ENCODE measurements around the gene SUSD4.
"Not testable (repeated sequence)": the region's sequence is repeated elsewhere in the genome, so short reads cannot be mapped to it uniquely, and the experiment has no call there.

Gene SUSD4, protein sequence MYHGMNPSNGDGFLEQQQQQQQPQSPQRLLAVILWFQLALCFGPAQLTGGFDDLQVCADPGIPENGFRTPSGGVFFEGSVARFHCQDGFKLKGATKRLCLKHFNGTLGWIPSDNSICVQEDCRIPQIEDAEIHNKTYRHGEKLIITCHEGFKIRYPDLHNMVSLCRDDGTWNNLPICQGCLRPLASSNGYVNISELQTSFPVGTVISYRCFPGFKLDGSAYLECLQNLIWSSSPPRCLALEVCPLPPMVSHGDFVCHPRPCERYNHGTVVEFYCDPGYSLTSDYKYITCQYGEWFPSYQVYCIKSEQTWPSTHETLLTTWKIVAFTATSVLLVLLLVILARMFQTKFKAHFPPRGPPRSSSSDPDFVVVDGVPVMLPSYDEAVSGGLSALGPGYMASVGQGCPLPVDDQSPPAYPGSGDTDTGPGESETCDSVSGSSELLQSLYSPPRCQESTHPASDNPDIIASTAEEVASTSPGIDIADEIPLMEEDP

DNA sequence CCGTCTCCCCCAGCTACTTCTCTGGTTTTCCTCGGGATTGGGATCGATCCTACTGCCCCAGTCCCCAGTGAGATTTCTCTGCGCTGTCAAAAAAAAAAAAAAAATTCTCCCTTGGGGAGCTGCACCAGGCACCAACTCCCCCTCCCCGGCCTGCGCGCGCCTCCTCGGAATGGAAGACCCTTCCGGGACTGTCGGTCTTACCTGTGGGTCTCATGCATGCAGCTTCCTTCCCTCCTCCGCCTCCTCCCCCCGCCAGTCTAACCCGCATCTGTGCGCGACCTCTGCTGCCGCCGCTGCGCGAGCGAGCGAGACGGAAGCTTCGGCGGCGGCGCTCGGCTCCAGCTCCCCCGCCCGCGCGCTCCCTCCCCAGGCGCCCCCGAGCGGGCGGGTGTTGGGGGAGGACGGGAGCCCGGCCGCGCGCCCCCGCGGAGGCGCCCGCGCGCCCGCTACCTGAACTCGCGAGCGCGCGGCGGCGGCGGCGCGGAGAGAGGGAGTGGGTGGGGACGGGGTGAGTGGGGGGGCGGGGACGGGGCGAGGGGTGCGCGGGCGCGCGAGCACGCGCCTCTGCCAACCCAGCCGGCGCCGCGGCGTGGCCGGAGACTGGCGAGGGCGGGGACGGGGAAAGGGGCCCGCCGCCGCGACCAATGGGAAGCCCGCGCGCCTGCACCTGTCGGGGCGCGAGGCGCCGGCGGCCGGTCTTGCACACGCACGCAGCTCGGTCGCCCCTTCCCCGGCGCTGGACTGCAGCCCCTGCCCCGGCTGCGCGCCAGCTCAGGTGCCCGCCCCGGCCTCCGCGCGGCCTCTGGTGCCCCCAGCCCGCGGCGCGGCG, at the start of gene SUSD4:
SUSD4 (minus strand) TSS at position 321 of the 829 bp plus-strand sequence. CDS start 751 bp downstream, outside the sequence.
- peak in 2 of 3 donors; percentile 17 to 45 for DNase-seq (ENCODE audit: low read depth in 3 of 3)

DNA sequence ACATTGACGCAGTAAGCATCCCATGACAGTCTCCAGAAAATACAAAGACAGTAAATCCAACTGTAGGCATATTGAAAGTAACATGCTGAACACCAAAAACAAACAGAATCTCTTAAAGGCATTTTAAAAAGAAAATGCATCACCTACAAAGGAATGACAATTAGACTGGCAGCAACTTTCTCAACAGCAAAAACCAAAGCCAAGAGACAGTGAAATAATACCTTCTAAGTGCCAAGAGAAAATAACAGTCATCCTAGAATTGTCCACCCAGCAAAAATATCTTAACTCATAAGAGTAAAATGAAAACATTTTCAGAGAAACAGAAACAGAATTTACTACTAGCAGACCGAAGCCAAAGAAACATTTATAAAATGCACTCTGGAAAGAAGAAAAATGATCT, 49.2 kb upstream of the SUSD4 start:
- DNase-seq (ENCODE audit: low read depth in 3 of 3) = no peak

DNA sequence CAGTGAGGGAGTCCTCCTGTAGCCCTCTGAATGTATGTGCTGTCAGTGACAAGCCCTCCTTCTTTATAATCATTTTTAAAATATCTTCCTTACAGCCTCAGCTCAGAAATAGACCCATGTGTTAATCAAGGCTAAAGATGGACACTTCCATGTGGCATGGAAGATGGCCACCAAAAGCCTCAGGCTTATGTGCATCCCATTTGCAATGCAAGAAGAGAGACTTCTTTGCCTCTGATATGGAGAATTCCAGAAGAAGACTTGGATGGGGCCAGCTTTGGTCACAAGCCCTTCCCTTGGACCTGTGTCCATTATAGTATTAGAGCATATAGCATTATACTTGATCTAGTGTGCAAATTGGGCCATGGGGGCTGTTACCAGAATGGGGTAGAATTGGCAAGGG, 47.7 kb upstream of the SUSD4 start:
- DNase-seq (ENCODE audit: low read depth in 3 of 3) = no peak

DNA sequence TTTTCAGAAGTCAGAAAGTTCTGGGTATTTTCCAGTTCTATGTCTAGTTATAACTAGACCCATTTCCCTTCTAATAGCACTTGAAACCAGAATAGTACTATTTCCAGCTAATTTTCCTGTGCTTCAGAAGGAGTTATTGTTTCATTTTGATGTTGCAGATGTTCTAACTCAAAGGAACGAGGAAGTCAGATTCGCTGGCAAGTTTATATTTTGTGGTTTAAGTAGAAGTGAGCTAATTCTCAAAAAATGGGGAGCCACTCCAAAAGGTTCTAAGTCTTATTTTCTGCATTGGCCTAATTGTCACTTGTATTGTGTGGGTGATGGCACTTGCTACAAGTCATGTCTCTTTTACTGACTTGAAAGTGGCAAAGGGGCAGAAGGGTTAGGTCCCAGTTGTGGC, 47.3 kb upstream of the SUSD4 start:
- no peak for DNase-seq (ENCODE audit: low read depth in 3 of 3)

DNA sequence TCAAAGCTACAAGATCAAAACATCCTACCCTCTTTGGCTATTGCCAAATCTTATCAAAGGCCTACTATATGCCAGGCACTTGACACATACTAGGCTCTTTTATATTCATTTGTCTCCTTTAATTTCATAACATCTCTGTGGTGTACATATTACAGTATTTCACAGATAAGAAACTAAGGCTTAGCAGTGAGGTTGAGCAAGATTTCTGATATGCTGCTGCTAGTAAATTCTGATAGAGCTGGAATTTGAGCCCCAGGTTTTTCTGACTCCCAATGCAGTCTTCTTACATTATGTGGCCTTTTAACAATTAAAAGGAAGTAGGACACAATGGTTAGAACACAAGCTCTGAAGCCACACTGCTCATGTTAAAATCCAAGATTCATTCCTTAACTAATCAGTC, 46.1 kb upstream of the SUSD4 start:
- no peak for DNase-seq (ENCODE audit: low read depth in 3 of 3)

DNA sequence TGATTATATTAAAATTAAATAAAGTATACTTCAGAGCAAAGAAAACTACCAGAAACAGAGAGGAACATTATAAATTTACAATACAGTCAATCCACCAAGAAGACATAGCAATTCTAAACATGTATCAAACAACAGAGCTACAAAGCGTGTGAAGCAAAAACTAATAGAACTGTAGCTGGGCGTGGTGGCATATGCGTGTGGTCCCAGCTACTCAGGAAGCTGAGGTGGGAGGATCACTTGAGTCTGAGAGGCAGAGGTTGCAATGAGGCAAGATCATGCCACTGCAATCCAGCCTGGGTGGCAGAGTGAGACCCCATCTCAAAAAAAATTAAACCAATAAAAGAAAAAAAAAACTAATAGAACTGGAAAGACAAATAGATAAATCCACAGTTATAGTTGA, 41.5 kb upstream of the SUSD4 start:
- no peak for DNase-seq (ENCODE audit: low read depth in 3 of 3)

DNA sequence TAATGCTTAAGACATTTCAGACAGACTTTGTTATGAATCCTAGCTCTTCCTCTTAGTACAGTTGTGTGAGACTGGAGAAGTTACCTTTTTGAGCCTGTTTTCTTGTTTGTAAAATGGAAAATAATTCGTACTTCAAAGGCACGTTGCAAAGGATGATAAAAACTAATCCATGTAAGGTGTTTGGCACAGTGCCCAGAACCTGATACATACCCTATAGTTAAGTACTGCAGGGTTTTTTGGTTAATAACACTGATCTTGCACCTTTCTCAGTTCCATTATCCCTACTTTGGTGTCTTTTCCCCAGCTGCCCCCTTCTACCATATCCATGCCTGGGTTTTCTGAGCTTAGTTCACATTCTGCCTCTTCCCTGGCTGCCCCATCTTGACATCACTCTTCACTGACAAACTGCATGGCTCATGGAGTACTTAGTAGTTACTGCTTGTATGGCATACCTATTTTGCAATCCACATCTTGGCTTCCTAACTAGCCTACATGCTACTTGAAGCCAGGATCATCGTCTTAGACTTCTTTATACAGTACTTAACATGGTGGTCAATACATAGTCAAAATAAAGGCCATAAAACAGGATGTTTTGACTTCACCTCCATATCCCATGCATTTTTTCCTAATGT, 39.3 kb upstream of the SUSD4 start:
- DNase-seq (ENCODE audit: low read depth in 3 of 3) = no peak

DNA sequence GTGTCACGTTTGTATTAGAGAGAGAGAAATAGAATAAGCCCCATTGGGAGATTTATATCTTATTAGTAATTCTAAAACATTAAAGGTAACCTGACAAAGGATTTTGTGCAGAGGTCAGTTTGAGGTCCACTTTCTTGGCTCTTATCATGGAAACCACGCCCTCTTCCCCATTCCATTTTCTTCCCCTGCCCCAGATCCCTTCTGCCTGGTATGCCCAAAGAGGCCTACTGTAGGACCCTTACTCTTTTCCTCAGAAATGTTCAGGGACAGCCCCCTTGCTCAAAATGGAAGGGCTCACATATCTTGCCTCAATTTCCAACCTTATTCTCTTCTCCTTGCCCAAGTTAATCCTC, 38.8 kb upstream of the SUSD4 start:
- no peak for DNase-seq (ENCODE audit: low read depth in 3 of 3)

DNA sequence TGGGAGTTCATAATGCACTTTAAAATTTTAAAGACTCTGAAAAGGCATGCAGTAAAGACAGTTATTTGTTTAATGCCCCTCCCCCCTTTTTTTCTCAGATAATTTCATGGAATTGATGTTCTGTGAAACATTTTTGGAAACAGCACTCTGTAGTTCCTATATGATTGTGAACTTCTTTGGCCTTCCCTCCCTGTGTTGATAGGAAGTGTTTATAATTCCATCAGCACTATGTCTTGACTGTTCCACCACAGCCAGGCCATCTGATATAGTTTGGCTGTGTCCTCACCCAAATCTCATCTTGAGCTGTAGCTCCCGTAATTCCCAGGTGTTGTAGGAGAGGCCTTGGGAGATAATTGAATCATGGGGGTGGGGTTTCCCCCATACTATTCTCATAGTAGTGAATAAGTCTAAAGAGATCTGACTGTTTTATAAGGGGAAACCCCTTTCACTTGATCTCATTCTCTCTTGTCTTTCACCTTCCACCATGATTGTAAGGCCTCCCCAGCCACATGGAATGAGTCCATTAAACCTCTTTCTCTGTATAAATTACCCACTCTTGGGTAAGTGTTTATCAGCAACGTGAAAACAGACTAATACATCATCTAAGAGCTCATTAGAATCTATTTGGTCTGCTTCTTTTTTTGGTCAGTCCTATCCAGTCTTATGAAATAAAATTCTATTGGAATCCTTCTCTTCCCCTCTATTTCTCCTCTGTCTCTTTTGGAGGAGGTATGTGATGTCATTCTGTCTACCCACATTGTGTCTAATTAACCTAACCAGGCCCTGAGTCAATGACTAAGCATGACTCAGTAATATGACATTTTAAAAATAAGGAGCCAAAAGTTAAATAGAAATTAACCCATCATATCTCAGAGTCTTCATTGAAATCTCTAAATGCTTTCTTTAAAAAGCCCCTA, 38.2 kb upstream of the SUSD4 start:
- DNase-seq (ENCODE audit: low read depth in 3 of 3) = no peak

DNA sequence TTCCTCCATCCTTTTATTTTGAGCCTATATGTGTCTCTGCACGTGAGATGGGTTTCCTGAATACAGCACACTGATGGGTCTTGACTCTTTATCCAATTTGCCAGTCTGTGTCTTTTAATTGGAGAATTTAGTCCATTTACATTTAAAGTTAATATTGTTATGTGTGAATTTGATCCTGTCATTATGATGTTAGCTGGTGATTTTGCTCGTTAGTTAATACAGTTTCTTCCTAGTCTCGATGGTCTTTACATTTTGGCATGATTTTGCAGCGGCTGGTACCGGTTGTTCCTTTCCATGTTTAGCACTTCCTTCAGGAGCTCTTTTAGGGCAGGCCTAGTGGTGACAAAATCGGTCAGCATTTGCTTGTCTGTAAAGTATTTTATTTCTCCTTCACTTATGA, 35.4 kb upstream of the SUSD4 start:
- not testable (repeated sequence) for DNase-seq (ENCODE audit: low read depth in 3 of 3)

DNA sequence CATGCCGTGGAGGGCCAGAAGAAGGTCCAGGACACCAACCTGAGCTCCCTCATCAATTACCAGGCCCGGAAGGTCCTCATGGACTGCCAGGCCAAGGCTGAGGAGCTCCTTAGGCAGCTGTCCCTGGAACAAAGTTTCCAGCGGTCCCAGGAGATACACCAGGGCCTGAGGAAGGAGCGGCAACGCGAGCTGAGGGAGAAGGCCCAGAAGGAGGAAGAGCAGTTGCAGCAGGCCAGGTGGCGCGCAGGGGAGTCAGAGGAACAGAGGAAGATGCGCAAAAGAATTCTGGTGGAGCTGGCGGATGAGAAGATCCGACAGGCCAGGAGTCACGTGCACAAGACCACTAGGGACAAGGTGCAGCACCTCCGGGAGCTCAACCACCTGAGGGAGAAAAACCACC, 30.7 kb upstream of the SUSD4 start:
- no peak for DNase-seq (ENCODE audit: low read depth in 3 of 3)

DNA sequence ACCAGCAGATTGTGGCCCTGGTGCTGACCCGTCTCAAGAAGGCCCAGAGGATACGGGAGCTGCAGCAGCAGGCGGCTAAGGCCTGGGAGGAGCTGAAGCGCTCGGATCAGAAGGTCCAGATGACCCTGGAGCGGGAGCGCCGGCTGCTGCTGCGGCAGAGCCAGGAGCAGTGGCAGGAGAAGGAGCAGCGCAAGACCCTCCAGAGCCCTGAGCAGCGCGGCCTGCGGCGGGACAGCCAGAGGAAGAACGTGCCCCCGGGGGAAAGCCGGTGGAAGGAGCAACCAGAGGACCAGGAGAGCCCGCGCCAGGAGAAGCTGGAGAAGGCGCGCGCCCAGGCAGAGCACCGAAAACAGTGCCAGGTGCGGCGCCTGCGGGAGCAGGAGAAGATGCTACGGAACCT, 30.3 kb upstream of the SUSD4 start:
- DNase-seq (ENCODE audit: low read depth in 3 of 3) = no peak

DNA sequence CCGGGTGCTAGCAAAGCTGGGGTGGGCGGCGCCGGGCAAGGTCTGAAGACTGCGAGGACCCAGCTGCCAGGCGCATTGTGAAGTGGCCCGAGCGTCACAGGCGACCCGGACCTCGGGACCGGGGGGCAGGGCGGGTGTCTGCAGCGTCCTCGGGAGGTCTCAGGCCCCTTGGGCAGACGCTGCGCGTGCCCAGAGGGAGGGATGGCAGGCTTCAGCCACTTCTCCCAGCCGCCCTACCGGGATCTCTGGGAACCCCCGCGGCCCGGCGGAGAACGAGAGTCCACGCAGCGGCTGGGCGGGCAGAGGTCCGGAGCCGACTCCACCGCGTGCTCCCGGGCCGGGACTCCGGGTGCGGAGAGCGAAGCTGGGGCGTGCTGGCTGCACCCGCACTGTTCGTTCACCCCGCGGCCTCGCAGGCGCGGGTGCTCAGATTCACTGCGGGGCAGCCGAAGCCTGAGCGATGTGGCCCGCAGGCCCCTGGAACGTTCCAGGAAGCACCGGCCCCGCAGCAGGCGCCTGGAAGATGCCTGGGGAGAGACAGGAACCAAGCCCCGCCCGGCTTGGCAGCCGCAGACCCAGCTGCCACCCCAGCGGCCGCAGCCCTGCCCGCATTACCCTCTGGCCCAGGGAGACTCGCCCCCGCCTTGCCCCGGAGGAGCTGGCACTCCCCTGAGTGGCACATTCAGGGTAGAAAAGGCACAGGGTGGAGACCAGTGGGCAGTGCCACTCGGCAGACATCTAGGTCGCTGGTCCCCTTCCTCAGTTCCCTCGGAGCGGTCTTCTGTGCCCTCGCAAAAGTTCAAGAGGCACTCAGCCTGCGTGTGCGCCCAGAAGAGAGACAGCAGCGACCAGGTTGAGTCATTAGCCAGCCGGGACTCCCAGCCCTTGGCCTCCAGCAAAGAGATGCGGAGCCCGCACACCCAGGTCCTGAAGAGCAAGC, 29.6 kb upstream of the SUSD4 start, which contains the start of gene CCDC185:
CCDC185 (plus strand) TSS at position 141 of the 940 bp plus-strand sequence; CDS start at position 202, 61 bp downstream.
- no peak for DNase-seq (ENCODE audit: low read depth in 3 of 3)

DNA sequence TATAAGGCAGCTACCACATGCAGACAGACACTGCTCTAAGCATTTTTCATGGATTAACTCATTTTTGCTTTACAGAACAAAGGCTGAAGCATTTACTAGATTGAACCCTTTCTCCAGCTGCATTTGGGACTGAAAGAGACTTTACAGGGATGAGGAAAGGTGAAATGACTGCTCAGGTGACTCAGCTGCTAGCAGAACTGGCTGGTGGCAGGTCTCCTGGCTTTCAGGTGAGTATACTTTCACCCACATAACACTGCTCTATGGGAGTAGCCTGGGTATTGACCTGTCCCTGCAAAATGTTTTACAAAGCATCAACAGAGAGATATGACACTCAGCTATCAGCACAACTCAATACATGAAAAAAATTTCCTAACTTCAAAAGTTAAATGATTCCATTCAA, 26.6 kb upstream of the SUSD4 start:
- DNase-seq (ENCODE audit: low read depth in 3 of 3) = no peak

DNA sequence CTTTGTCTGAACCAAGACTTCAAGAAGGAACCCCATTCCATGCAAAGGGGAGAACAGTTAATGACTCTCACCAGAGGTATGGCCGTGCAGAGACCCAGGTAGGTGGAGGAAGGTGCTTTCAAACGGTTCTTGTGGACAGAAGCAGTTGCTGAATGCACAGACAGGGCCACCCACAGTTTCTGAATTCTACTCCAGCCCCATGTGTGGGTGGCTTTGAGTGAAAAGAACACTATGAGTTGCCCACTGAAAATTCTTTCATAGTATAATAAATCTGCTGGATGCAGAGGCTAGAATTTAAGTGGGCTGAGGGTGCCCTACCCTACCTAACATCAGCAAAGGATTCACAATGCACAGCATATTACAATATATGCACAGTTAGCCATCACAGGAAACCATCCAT, 22.0 kb upstream of the SUSD4 start:
- DNase-seq (ENCODE audit: low read depth in 3 of 3) = no peak

DNA sequence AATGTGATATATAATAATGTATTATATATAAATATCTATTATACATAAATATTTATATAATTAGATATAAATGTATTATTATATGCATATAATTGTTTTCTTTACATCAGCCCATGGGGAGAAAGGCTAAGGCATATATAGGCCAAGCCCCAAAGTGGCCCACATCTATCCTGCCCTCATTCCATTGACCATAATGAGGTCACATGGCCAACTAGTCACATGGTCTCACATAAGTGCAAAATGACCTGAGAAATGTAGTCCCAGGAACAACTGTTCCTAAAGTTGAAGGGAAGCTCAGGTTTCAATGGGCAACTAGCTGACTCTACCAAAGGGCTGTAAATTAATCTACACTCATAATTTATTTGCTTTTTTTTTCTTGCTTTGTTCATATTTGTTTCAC, 14.8 kb upstream of the SUSD4 start:
- DNase-seq (ENCODE audit: low read depth in 3 of 3) = no peak

DNA sequence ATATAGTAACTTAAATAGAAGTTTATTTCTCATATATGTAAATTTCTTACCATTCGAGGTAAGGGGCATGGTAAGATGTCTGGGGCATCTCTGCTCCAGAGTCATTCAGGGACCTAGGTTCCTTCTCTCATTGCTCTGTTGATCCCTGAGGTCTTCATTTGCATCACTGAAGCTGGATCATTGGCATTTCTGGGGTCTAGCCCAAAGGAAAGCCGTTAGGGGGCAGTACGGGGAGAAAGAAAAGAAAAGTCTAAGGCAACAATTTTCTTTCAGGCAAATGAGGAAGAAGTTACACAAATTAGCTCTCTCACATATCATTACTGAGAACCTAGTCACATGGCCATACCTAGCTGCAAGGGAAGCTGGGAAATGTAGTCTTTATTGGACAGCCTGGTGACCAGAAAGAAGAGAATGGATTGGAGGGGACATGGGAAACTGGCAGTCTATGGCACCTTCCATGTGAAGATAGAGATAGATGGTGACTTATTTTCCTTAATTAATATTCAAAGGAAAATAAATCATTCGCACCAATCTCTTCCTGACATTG, 10.2 kb upstream of the SUSD4 start:
- no peak for DNase-seq (ENCODE audit: low read depth in 3 of 3)

DNA sequence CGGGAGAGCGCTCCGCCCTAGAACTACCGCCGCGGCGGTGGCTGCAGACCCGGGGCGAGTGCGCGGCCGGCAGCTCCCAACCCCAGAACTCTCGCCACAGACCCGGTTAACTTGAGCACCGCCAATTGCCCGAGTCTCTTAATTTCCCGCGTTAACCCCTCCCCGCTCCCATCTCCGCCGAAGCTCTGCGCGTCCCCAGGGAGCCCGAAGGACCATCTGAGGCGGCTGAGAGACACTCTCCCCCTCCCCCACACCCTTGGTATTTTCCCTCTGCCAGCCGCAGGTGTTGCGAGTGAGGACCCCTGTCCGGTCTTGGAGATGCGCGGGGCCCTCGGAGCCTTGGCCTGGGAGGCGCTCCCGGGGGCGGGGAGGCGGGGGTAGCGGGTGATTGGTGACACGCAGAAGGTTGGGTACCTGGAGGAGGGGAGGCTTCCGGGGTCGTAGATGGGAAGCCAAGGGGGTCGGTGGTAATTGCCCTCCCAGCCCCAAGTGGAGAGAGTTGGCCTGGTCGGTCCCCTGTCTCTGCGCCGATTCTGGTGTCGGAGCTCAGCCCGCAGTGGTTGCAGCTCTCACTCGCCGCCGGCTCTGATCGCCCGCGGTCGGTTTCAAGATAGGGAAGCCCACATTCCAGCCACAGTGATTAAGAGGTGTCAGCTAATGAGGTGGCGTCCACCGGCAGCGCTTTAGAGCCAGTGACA, 858 bp upstream of the SUSD4 start:
- no peak for DNase-seq (ENCODE audit: low read depth in 3 of 3)
